HL-60 (cell line): ENCODE data around the gene REEP1.

ENCODE experiments used
- DNase-seq, 2 experiments: peaks; one replicate each; pipeline ENCODE4 v3.0.0-alpha.2; 2010 to 2020; ENCODE audit warnings: low read depth in 1 of 2, low spot score in 1 of 2
- H3K27ac ChIP-seq: fragments of 250-450 bp; sonication (Bioruptor Pico); replicated peaks from 2 replicates; pipeline ENCODE4 v1.5.1; 2020; ENCODE audit warnings: mild to moderate bottlenecking, moderate library complexity
- H3K27me3 ChIP-seq: fragments of 250-450 bp; sonication (Bioruptor Pico); 2 replicates; pipeline ENCODE4 v1.5.1; 2021; ENCODE audit warnings: mild to moderate bottlenecking, moderate library complexity; ENCODE audit not compliant: insufficient read depth, poor library complexity, severe bottlenecking
- H3K4me3 ChIP-seq: replicated peaks from 2 replicates; pipeline ENCODE4 v1.5.1; 2011; ENCODE audit warnings: mild to moderate bottlenecking, control low read depth, low read length; ENCODE audit not compliant: insufficient read depth
- GABPA ChIP-seq: IDR thresholded peaks from 2 replicates; pipeline ENCODE4 v1.6.1; 2012; ENCODE audit warnings: low read depth
- POLR2AphosphoS5 ChIP-seq: IDR thresholded peaks from 2 replicates; pipeline ENCODE4 v1.6.1; 2012; ENCODE audit warnings: low read depth
- SPI1 ChIP-seq: IDR thresholded peaks from 2 replicates; pipeline ENCODE4 v1.6.1; 2012; ENCODE audit warnings: low read depth, mild to moderate bottlenecking, borderline replicate concordance
- TF ChIP-seq, protein P1 (sequence below): IDR thresholded peaks from one replicate; pipeline ENCODE4 v1.5.1; 2011; ENCODE audit warnings: low read length, control low read depth, inconsistent platforms; ENCODE audit not compliant: insufficient read depth
- TF ChIP-seq, protein P2 (sequence below): IDR thresholded peaks from 2 replicates; pipeline ENCODE4 v1.6.1; 2012; ENCODE audit warnings: low read depth; ENCODE audit not compliant: insufficient replicate concordance

The REEP1 gene

DNA sequence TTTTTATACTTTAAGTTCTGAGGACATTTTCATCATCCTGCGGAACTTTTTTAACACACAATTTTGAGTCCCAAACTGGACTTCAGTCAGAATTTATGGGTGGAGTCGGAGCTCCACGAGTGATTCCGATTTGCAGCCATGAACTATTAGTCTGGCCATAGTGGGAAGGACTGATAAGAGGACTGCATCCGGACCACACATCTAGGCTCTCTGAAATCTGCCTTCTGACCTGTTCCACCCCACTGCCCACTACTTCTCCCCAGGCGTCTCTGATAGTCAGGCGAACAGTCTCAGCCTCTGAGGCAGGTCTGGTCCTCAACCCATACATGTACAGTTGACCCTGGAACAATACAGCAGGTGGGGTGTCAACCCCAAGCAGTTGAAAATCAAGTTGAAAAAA lies 133.0 kb downstream of the REEP1 start:
- Histone ChIP-seq H3K27ac (no peak overlapping the region), H3K27me3 (no peaks in the 10 kb centered on the region), H3K4me3 (no peak overlapping the region)
- TF ChIP-seq, protein P1, sequence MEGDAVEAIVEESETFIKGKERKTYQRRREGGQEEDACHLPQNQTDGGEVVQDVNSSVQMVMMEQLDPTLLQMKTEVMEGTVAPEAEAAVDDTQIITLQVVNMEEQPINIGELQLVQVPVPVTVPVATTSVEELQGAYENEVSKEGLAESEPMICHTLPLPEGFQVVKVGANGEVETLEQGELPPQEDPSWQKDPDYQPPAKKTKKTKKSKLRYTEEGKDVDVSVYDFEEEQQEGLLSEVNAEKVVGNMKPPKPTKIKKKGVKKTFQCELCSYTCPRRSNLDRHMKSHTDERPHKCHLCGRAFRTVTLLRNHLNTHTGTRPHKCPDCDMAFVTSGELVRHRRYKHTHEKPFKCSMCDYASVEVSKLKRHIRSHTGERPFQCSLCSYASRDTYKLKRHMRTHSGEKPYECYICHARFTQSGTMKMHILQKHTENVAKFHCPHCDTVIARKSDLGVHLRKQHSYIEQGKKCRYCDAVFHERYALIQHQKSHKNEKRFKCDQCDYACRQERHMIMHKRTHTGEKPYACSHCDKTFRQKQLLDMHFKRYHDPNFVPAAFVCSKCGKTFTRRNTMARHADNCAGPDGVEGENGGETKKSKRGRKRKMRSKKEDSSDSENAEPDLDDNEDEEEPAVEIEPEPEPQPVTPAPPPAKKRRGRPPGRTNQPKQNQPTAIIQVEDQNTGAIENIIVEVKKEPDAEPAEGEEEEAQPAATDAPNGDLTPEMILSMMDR = no peak
- DNase-seq = no peak

DNA sequence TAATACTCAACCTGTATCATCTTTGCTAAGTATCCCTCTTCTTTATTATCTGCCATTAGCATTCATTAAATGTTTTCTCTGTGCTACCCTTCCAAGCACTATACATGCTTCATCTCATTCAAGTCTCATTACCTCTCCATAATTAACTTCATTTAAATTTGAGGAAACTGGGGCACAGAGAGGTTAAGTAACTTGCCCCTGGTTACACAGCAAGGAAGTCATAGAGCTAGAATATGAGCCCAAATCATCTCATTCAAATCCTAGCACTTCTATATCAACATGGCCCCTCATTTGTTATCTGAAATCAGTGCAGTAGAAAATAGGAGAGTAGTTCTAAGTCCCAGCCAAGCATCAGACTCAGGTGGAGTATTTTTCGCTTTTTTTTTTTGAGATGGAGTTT lies 133.8 kb downstream of the REEP1 start:
- TF ChIP-seq, protein P1 = no peak
- TF ChIP-seq SPI1 (no peak), POLR2AphosphoS5 (no peak), GABPA (no peak)
- TF ChIP-seq, protein P2, sequence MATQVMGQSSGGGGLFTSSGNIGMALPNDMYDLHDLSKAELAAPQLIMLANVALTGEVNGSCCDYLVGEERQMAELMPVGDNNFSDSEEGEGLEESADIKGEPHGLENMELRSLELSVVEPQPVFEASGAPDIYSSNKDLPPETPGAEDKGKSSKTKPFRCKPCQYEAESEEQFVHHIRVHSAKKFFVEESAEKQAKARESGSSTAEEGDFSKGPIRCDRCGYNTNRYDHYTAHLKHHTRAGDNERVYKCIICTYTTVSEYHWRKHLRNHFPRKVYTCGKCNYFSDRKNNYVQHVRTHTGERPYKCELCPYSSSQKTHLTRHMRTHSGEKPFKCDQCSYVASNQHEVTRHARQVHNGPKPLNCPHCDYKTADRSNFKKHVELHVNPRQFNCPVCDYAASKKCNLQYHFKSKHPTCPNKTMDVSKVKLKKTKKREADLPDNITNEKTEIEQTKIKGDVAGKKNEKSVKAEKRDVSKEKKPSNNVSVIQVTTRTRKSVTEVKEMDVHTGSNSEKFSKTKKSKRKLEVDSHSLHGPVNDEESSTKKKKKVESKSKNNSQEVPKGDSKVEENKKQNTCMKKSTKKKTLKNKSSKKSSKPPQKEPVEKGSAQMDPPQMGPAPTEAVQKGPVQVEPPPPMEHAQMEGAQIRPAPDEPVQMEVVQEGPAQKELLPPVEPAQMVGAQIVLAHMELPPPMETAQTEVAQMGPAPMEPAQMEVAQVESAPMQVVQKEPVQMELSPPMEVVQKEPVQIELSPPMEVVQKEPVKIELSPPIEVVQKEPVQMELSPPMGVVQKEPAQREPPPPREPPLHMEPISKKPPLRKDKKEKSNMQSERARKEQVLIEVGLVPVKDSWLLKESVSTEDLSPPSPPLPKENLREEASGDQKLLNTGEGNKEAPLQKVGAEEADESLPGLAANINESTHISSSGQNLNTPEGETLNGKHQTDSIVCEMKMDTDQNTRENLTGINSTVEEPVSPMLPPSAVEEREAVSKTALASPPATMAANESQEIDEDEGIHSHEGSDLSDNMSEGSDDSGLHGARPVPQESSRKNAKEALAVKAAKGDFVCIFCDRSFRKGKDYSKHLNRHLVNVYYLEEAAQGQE = no peak
- no peak for DNase-seq
- Histone ChIP-seq H3K4me3 (no peak overlapping the region), H3K27ac (no peak overlapping the region), H3K27me3 (no peaks in the 10 kb centered on the region)

DNA sequence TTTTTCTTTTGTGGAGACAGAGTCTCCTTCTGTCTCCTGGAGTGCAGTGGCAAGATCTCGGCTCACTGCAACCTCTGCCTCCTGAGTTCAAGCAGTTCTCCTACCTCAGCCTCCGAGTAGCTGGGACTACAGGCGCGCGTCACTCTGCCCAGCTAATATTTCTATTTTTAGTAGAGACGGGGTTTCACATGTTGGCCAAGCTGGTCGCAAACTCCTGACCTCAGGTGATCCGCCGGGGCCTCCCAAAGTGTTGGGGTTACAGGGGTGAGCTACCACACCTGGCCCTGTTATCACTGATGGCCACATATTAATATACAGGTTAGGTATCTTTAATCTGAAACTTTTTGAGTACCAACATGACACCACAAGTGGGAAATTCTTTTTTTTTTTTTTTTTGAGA lies 134.7 kb downstream of the REEP1 start:
- no peaks in the 10 kb centered on the region for H3K27me3 ChIP-seq
- H3K27ac ChIP-seq = no peak overlapping the region
- TF ChIP-seq GABPA (no peak), POLR2AphosphoS5 (no peak), SPI1 (no peak)
- TF ChIP-seq, protein P2 = no peak
- TF ChIP-seq, protein P1 = no peak
- no peak for DNase-seq
- no peak overlapping the region for H3K4me3 ChIP-seq

DNA sequence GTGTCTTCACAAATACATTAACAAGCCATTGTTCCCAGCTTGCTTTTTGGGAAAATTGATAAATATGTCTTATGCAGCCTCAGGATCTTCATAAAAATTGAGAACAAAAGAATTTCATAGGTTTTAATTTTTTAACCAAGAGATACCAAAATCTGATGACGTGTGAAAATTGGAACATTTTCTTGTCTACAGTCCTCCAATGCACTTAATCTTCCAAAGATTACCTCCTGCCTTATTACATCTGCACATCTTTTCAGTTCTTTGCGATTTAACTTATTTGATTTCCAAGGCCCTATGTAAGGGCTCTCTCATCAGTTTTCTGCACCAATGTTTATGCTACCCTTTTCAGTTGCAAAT lies 135.1 kb downstream of the REEP1 start:
- Histone ChIP-seq H3K27me3 (no peaks in the 10 kb centered on the region), H3K4me3 (no peak overlapping the region), H3K27ac (no peak overlapping the region)
- TF ChIP-seq, protein P1 = no peak
- no peak for TF ChIP-seq SPI1
- no peak for TF ChIP-seq GABPA
- no peak for TF ChIP-seq POLR2AphosphoS5
- TF ChIP-seq, protein P2 = no peak
- no peak for DNase-seq
